K562 (cell line): Measurements from ENCODE around the gene RAE1. TPM values are rescaled to one million over a fixed set of nuclear protein-coding genes. Genes with fewer than 3 reads are reported as not detected.
A peak's percentile ranks its signal among the peaks of the same experiment; 100 is the strongest.

ENCODE experiments used
- CEBPG ChIP-seq, 3 experiments: fragments of 200-800 bp in 1 of 3; sonication (Bioruptor generic) in 1 of 3; sonication (generic) in 1 of 3; formaldehyde crosslinking in 1 of 3; IDR thresholded peaks in 2 of 3; conservative IDR thresholded peaks in 1 of 3; 2 replicates each; pipeline versions ENCODE4 v1.6.1 to v1.8.0; 2016 to 2022; ENCODE audit warnings: missing compliant biosample characterization in 2 of 3, missing genetic modification characterization in 2 of 3, mild to moderate bottlenecking in 1 of 3, missing genetic modification reagents in 1 of 3
- DACH1 ChIP-seq: fragments of 450-650 bp; IDR thresholded peaks from 2 replicates; pipeline ENCODE4 v1.6.1; 2018; ENCODE audit not compliant: partially characterized antibody
- FOXP1 ChIP-seq: sonication (generic); formaldehyde crosslinking; IDR thresholded peaks from 2 replicates; pipeline ENCODE4 v1.8.0; 2022; ENCODE audit warnings: mild to moderate bottlenecking, missing genetic modification reagents
- KHSRP ChIP-seq: fragments of 450-650 bp; IDR thresholded peaks from 2 replicates; pipeline ENCODE4 v1.6.1; 2017
- NCOA2 ChIP-seq, 2 experiments: fragments of 450-650 bp; IDR thresholded peaks; 2 replicates each; pipeline ENCODE4 v1.6.1; 2018; ENCODE audit warnings: mild to moderate bottlenecking in 2 of 2, moderate library complexity in 1 of 2; ENCODE audit not compliant: partially characterized antibody in 2 of 2
- SIRT6 ChIP-seq: IDR thresholded peaks from one replicate; pipeline ENCODE4 v1.6.1; 2012; ENCODE audit warnings: low read depth, mild to moderate bottlenecking, control low read depth, inconsistent platforms, low read length, moderate library complexity
- TARDBP ChIP-seq: fragments of 450-650 bp; IDR thresholded peaks from 2 replicates; pipeline ENCODE4 v1.6.1; 2016
- ZKSCAN3 ChIP-seq: fragments of 250-450 bp; sonication (Bioruptor Pico); IDR thresholded peaks from 2 replicates; pipeline ENCODE4 v1.4.0; 2020
- ZNF134 ChIP-seq: fragments of 250-450 bp; sonication (Bioruptor Pico); conservative IDR thresholded peaks from 2 replicates; pipeline ENCODE4 v1.4.0; 2020
- ZNF3 ChIP-seq: fragments of 250-450 bp; sonication (Bioruptor Pico); IDR thresholded peaks from 2 replicates; pipeline ENCODE4 v1.5.0; 2021; ENCODE audit warnings: mild to moderate bottlenecking, moderate library complexity
- ZNF764 ChIP-seq: fragments of 250-450 bp; sonication (Bioruptor Pico); IDR thresholded peaks from 2 replicates; pipeline ENCODE4 v1.4.0; 2020; ENCODE audit warnings: low read depth, mild to moderate bottlenecking, moderate library complexity
- polyA plus RNA-seq, 8 experiments: library from polyadenylated mRNA; depleted of rRNA in 4 of 8; stranded (reverse) in 5 of 8; unstranded in 3 of 8; fragments of >200 nt; fragmentation: Nextera tagmentation in 2 of 8; fragmentation: Illumina TruSeq in 1 of 8; extraction: Ambion mirVana in 2 of 8; extraction: Trizol in 1 of 8; gene quantifications; 2 replicates each; pipeline versions ENCODE4 v1.2.1 to v1.2.3, GENCODE V29; 2011 to 2014; ENCODE audit warnings: inconsistent platforms in 1 of 8, missing spikeins in 1 of 8
- total RNA-seq, 7 experiments: library from RNA; depleted of rRNA in 6 of 7; stranded (reverse); fragments of >200 nt in 6 of 7; fragmentation: Illumina TruSeq in 2 of 7; extraction: Trizol in 2 of 7; gene quantifications; 2 replicates each; pipeline versions ENCODE4 v1.2.1 to v1.2.3, GENCODE V29; 2011 to 2021; ENCODE audit warnings: low replicate concordance in 1 of 7
- TF ChIP-seq, protein P1 (sequence below): sonication (generic); formaldehyde crosslinking; IDR thresholded peaks from 2 replicates; pipeline ENCODE4 v1.8.0; 2023; ENCODE audit warnings: mild to moderate bottlenecking, missing genetic modification reagents
- TF ChIP-seq, protein P2 (sequence below): sonication (generic); formaldehyde crosslinking; IDR thresholded peaks from 2 replicates; pipeline ENCODE4 v1.8.0; 2022; ENCODE audit warnings: mild to moderate bottlenecking, missing genetic modification reagents
- TF ChIP-seq, protein P3 (sequence below), 2 experiments: IDR thresholded peaks; 2 replicates each; pipeline ENCODE4 v1.6.1; 2011; ENCODE audit warnings: borderline replicate concordance in 1 of 2, control low read depth in 1 of 2, low read depth in 1 of 2, low read length in 1 of 2, mild to moderate bottlenecking in 1 of 2, mixed read lengths in 1 of 2, moderate library complexity in 1 of 2; ENCODE audit not compliant: insufficient read depth in 1 of 2, insufficient read length in 1 of 2, poor library complexity in 1 of 2, severe bottlenecking in 1 of 2; ENCODE audit errors: extremely low read depth in 1 of 2
- TF ChIP-seq, protein P4 (sequence below): fragments of 250-450 bp; sonication (Bioruptor Pico); IDR thresholded peaks from 2 replicates; pipeline ENCODE4 v1.4.0; 2020; ENCODE audit warnings: mild to moderate bottlenecking

RAE1 gene
- total and polyA plus RNA-seq, 9 of the 15 experiments (the other 6 are each of a cell fraction or from before 2014, with no cell fraction given): 33.7 to 248 (median 77.7) TPM

DNA sequence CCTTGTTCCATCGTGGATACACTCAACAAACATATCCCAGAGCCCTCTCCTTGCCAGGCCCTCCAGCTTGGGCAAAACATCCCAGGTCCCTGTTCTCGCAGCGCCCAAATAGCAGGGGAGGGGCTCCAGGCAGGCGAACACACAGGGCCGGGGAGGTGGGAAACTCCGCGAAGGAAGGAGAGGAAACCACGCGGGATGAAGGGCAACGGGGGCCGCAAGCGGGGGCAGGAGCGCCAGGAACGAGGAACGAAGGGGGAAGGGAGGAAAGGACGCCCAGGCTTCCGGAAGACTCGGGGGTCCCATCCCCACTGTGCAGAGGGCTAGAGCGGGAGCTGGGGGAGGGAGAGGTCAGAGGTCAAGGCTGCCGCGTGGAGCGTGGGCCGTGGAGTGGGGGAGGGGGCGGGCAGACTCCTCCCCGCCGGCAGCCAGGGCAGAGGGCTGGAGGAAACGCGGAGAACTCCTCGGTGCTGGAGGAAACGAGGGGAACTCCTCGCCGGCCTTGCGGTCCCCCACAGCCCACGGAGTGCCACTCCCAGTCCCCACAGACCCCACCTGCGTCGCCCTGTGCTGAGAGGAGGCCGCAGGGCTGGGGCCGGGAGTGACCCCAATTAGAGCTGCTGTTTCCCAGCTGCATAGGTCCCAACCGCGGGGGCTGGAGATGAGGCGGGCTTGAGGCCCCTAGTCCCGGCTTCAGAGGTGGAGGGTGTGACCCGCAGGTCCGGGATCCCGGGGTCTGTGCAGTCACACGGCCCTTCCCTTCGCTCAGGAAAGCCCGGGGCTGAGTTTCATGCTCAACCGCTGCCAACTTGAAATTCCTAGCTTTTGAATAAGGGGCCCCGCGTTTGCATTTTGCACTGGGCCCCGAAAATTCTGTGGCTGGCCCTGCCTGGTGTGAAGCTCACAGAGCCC, 38.9 kb downstream of the RAE1 start (continued):
- TF ChIP-seq, protein P1, sequence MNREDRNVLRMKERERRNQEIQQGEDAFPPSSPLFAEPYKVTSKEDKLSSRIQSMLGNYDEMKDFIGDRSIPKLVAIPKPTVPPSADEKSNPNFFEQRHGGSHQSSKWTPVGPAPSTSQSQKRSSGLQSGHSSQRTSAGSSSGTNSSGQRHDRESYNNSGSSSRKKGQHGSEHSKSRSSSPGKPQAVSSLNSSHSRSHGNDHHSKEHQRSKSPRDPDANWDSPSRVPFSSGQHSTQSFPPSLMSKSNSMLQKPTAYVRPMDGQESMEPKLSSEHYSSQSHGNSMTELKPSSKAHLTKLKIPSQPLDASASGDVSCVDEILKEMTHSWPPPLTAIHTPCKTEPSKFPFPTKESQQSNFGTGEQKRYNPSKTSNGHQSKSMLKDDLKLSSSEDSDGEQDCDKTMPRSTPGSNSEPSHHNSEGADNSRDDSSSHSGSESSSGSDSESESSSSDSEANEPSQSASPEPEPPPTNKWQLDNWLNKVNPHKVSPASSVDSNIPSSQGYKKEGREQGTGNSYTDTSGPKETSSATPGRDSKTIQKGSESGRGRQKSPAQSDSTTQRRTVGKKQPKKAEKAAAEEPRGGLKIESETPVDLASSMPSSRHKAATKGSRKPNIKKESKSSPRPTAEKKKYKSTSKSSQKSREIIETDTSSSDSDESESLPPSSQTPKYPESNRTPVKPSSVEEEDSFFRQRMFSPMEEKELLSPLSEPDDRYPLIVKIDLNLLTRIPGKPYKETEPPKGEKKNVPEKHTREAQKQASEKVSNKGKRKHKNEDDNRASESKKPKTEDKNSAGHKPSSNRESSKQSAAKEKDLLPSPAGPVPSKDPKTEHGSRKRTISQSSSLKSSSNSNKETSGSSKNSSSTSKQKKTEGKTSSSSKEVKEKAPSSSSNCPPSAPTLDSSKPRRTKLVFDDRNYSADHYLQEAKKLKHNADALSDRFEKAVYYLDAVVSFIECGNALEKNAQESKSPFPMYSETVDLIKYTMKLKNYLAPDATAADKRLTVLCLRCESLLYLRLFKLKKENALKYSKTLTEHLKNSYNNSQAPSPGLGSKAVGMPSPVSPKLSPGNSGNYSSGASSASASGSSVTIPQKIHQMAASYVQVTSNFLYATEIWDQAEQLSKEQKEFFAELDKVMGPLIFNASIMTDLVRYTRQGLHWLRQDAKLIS: no peak; the same call in 1 of the 2 replicates
- peak; percentile 93; the same call in 1 of the 2 replicates for TF ChIP-seq ZNF3 (CRISPR knock-in tag)
- TF ChIP-seq CEBPG (CRISPR knock-in tag; IDR thresholded peaks at IDR 0.05): no peak
- no peak for TF ChIP-seq CEBPG (tag; conservative IDR thresholded peaks at IDR 0.05 in 1 of 2, IDR thresholded peaks at IDR 0.05 in 1 of 2)
- no peak for TF ChIP-seq TARDBP
- TF ChIP-seq, protein P2, sequence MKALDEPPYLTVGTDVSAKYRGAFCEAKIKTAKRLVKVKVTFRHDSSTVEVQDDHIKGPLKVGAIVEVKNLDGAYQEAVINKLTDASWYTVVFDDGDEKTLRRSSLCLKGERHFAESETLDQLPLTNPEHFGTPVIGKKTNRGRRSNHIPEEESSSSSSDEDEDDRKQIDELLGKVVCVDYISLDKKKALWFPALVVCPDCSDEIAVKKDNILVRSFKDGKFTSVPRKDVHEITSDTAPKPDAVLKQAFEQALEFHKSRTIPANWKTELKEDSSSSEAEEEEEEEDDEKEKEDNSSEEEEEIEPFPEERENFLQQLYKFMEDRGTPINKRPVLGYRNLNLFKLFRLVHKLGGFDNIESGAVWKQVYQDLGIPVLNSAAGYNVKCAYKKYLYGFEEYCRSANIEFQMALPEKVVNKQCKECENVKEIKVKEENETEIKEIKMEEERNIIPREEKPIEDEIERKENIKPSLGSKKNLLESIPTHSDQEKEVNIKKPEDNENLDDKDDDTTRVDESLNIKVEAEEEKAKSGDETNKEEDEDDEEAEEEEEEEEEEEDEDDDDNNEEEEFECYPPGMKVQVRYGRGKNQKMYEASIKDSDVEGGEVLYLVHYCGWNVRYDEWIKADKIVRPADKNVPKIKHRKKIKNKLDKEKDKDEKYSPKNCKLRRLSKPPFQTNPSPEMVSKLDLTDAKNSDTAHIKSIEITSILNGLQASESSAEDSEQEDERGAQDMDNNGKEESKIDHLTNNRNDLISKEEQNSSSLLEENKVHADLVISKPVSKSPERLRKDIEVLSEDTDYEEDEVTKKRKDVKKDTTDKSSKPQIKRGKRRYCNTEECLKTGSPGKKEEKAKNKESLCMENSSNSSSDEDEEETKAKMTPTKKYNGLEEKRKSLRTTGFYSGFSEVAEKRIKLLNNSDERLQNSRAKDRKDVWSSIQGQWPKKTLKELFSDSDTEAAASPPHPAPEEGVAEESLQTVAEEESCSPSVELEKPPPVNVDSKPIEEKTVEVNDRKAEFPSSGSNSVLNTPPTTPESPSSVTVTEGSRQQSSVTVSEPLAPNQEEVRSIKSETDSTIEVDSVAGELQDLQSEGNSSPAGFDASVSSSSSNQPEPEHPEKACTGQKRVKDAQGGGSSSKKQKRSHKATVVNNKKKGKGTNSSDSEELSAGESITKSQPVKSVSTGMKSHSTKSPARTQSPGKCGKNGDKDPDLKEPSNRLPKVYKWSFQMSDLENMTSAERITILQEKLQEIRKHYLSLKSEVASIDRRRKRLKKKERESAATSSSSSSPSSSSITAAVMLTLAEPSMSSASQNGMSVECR (CRISPR knock-in tag): peak; percentile 12; the same call in 1 of the 2 replicates
- 0 out of 2 replicates have a peak, but pooled peaks have one; percentile 37 for TF ChIP-seq ZNF134 (CRISPR knock-in tag)
- no peak for TF ChIP-seq DACH1
- TF ChIP-seq NCOA2 (IDR thresholded peaks at IDR 0.05; ENCODE audit: partially characterized antibody in 2 of 2): no peak
- TF ChIP-seq SIRT6: no peak
- TF ChIP-seq ZKSCAN3 (CRISPR knock-in tag): no peak
- no peak for TF ChIP-seq ZNF764 (CRISPR knock-in tag)
- TF ChIP-seq, protein P3, sequence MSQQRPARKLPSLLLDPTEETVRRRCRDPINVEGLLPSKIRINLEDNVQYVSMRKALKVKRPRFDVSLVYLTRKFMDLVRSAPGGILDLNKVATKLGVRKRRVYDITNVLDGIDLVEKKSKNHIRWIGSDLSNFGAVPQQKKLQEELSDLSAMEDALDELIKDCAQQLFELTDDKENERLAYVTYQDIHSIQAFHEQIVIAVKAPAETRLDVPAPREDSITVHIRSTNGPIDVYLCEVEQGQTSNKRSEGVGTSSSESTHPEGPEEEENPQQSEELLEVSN (IDR thresholded peaks at IDR 0.05; ENCODE audit: borderline replicate concordance in 1 of 2, extremely low read depth in 1 of 2, insufficient read depth in 1 of 2, insufficient read length in 1 of 2, low read depth in 1 of 2, low read length in 1 of 2, poor library complexity in 1 of 2, severe bottlenecking in 1 of 2): peak; percentile 64 to 67
- peak; percentile 60 for TF ChIP-seq FOXP1 (CRISPR knock-in tag)
- no peak for TF ChIP-seq KHSRP
- TF ChIP-seq, protein P4, sequence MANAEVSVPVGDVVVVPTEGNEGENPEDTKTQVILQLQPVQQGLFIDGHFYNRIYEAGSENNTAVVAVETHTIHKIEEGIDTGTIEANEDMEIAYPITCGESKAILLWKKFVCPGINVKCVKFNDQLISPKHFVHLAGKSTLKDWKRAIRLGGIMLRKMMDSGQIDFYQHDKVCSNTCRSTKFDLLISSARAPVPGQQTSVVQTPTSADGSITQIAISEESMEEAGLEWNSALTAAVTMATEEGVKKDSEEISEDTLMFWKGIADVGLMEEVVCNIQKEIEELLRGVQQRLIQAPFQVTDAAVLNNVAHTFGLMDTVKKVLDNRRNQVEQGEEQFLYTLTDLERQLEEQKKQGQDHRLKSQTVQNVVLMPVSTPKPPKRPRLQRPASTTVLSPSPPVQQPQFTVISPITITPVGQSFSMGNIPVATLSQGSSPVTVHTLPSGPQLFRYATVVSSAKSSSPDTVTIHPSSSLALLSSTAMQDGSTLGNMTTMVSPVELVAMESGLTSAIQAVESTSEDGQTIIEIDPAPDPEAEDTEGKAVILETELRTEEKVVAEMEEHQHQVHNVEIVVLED (CRISPR knock-in tag): peak; percentile 46
